CD4-positive, alpha-beta T cell treated with Interleukin-10 for 1 hour (primary cell): Measurements from ENCODE around the gene MALRD1.

Source experiments
- DNase-seq: peaks from one replicate; pipeline ENCODE4 v3.0.0-alpha.2; 2020

Gene MALRD1

GRCh38 chr10:19048489-19048888, at the start of gene MALRD1:
Gene MALRD1, plus strand, starts transcription at chr10:19048801. Its CDS starts 138 bp downstream, at chr10:19048939.
- DNase-seq, result no peak

- DNase-seq, result no peak
These were observed 45.3 kb upstream of the MALRD1 start for GRCh38 chr10:19003341-19003740.

DNA sequence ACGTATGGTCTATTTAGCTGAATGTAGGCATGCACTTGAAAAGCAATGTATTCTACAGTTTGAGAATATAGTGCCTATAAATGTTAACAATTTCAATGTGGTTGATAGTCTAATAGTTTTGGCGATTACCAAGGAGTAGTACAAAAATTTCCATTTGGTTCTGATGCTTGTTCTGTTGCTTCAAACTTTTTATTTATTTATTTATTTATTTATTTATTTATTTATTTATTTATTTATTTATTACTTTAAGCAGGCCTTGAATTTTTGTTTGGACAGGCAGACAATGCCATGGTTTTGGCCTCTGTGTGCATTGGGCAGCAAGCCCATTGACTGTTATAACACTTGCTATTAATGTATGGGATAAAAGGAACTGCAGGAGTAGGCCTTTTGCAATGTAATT, 36.5 kb upstream of the MALRD1 start:
- DNase-seq, result no peak

- no peak for DNase-seq
These were observed 34.6 kb upstream of the MALRD1 start for GRCh38 chr10:19014034-19014433.

DNA sequence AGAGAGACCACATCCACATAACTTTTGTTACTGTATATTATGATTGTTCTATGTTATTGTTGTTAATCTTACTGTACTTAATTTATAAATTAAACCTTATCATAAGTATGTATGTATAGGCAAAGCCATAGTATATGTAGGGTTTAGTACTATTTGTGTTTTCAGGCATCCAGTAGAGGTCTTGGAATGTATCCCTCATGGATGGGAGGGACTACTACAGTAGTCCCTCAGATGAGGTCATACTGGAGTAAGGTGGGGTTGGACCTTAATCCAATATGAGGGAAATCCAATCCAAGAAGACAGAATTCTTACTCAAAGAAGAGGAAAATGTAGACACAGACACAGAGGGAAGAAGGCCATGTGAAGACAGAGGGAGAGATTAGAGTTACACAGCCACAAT, 34.1 kb upstream of the MALRD1 start:
- no peak for DNase-seq

DNA sequence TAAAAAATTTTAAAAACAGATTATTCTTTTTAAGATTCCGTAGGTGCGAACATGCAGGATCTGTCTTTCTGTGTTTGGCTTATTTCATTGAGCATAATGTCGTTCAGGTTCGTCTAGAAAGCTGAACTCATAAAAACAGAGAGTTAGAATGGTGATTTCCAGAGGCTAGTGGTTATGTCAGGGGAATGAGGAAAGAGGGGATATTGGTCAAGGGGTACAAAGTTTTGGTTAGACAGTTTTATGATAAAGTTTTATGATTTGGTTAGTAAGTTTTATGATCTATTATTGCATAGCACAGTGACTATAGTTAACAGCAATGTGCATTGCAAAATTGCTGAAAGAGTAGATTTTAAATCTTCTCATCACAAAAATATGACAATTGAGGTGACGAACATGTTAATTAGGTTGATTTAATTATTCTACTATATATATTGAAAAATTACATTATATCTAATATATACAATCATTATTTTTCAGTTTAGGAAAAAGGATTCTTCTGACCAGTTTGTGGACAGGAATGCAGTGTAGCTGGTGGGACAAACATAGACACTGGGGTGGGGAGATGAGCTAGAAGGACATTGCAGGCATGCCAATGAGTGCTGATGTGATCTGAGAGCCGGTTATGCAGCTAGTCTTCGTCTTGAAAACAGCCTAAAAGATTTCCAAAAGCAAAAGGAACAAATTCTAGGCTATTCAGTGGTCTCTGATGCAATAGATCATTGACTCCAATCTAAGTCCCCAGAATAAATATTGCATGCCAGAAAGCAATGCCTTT, 31.3 kb upstream of the MALRD1 start:
- no peak for DNase-seq

GRCh38 chr10:19021162-19021561, 27.4 kb upstream of the MALRD1 start:
- DNase-seq, result no peak

- no peak for DNase-seq
These were observed 24.0 kb upstream of the MALRD1 start for GRCh38 chr10:19024611-19025010.

DNA sequence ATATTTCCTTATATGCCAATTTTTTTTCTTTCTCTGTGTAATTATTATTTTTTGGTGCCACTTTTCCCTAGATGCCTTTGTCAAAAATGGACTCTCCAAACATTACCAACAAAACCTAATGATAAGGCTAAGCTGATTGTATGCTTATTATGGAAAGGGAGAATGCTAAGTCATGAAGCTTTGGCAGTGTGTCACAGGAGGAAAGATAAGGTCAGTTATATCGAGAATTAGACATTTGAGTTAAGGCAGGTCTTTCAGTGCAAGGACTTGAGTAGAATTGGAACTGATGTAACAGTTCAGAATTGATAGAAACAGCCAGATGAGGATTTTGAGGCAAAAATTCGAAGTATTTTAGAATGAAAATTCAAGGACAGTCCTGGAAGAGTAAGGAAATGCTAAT, 16.8 kb upstream of the MALRD1 start:
- no peak for DNase-seq

GRCh38 chr10:19033741-19034140, 14.9 kb upstream of the MALRD1 start:
- no peak for DNase-seq

GRCh38 chr10:19041171-19041570, 7.4 kb upstream of the MALRD1 start:
- no peak for DNase-seq

DNA sequence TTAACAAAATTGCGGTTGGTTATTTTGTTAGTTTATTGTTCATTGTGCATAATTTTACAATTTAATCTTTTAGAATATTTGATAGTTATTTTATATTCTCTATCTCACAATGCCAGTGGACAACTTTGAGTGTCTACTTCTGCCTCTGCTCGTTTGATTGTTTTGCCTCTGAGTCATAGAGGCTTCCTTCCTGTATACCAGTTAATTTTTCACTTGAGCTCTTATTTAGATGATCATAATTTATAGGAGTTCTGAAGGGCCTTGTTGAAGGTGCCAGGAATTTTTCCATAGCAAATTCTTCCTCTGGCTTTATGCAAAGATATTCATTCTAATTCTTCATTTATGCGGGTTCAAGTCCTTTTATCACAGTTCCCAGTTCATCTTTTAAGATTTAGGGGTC, 5.2 kb upstream of the MALRD1 start:
- DNase-seq, result no peak

DNA sequence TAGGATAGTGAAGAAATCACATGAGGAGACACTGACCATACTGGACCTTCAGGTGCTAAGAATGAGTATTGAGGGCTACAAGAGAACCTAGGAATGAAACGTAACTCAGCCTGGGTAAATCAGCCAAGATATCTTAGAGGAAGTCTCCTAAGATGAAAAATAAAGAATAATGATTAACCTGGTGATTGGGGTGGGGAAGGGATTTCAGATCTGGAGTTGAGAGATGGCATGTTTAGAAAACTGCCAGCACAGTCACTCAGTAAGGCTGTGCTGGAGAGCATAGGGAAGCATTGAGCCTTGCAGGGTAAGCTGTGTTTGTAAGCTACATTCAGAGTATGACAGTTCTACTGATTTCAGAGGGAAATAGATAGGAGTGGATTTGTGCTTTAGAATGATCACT, 1.9 kb upstream of the MALRD1 start:
- DNase-seq, result no peak

GRCh38 chr10:19048891-19049290, 290 bp downstream of the MALRD1 start:
- no peak for DNase-seq

DNA sequence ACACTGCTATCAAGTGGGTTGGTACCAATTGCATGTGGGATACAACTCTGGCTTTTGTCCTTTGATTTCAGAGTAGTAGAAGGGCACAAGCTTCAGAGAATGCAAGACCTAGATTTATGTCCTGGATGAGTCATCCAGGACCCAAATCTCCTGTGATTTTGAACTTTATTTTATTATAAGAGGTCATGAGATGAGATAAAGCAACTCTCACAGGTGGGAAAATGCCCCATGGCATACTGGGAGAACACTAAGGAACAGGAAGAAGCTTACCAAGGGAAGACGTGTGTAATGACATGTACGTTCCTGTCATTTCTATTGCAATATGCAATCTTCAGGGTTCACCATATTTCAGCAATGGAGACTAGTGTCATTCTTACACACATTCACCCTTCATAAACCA, 966 bp downstream of the MALRD1 start:
- DNase-seq, result no peak

GRCh38 chr10:19054289-19054835, 5.8 kb downstream of the MALRD1 start:
- no peak for DNase-seq

- no peak for DNase-seq
These were observed 9.4 kb downstream of the MALRD1 start for GRCh38 chr10:19058046-19058445.

- no peak for DNase-seq
These were observed 15.4 kb downstream of the MALRD1 start for GRCh38 chr10:19063986-19064385.

DNA sequence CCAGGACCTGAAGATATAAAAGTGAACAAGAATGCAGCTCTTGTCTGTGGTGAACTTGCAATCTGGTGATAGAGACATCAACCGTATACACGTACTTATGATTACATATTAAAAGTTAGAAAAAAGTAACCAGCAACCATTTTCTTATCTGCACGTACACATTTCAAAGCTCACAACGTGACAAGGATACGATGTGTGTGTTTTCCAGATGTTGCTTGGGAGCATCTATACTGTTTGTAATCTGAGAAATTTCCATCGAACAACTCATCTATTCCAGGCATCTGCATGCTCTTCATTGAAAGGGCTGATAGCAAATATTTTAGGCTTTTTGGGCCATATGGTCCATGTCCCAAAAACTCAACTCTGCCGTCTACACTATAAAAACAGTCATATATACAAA, 23.3 kb downstream of the MALRD1 start:
- no peak for DNase-seq

GRCh38 chr10:19077276-19077675, 28.7 kb downstream of the MALRD1 start:
- DNase-seq, result no peak

GRCh38 chr10:19096501-19097073, 48.0 kb downstream of the MALRD1 start:
- DNase-seq, result no peak

- no peak for DNase-seq
These were observed 48.5 kb downstream of the MALRD1 start for GRCh38 chr10:19097151-19097550.

- no peak for DNase-seq
These were observed 50.2 kb downstream of the MALRD1 start for GRCh38 chr10:19098803-19099202.

GRCh38 chr10:19107406-19107805, 58.8 kb downstream of the MALRD1 start:
- DNase-seq, result no peak
